Measurements from ENCODE around the gene TBC1D7. TPM values are rescaled to one million over a fixed set of nuclear protein-coding genes. Genes with fewer than 3 reads are reported as not detected.

The TBC1D7 gene
- total RNA-seq, 1 experiment from 2014 or later = 18.5 TPM

DNA sequence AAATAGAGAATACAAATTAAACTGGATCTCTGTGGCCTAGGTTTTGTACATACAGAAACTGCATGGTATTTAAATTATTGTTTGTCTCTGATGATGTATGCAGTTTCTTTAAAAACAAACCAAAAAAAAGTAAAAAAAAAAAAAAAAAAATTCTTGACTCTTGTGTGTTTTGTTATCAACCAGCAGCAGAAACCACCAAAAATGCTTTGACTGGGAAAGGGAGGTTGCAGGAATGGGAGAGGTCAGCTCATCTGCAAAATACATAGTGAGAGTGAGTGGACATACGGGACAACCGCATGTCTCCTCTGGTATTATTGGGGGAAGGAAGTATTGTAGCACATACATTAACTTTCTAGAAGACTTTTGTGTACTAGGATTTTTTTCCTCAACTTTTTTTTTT is 38.0 kb downstream of the TBC1D7 start:
- ChIA-PET POLR2A (ENCODE audit: unreplicated experiment) (no interaction called here), CTCF (no interaction called here)
- Histone ChIP-seq H2AFZ (ENCODE audit: low read length) (no peak overlapping the region), H3K9me2 (replicated peaks; ENCODE audit: low read length) (no peaks in the 10 kb centered on the region), H3F3A (ENCODE audit: low read length, unreplicated experiment) (no peaks in the 10 kb centered on the region), H3K27me3 (ENCODE audit: low read length) (no peaks in the 10 kb centered on the region), H3K9me3 (ENCODE audit: low read length) (no peaks in the 10 kb centered on the region), H4K20me1 (ENCODE audit: low read length) (no peaks in the 10 kb centered on the region), H3K36me3 (ENCODE audit: low read depth, low read length) (peaks cover 11% of the 10 kb centered on the region; the same call in 1 of the 2 replicates), H3K4me2 (ENCODE audit: low read length) (no peak overlapping the region), H3K4me3 (ENCODE audit: low read length) (no peak overlapping the region), H3K79me2 (ENCODE audit: low read length) (no peaks in the 10 kb centered on the region), H3K4me1 (ENCODE audit: insufficient read depth, low read length) (no peaks in the 10 kb centered on the region), H3K9ac (ENCODE audit: low read length) (no peak overlapping the region), H3K27ac (ENCODE audit: low read length) (no peak overlapping the region)
- ATAC-seq (no peak), DNase-seq (no peak)
- intact Hi-C loops (cut with micrococcal nuclease) = no loop called here
- BruUV-seq (replicated peaks) = no TSS peak
- TF ChIP-seq, protein P1, sequence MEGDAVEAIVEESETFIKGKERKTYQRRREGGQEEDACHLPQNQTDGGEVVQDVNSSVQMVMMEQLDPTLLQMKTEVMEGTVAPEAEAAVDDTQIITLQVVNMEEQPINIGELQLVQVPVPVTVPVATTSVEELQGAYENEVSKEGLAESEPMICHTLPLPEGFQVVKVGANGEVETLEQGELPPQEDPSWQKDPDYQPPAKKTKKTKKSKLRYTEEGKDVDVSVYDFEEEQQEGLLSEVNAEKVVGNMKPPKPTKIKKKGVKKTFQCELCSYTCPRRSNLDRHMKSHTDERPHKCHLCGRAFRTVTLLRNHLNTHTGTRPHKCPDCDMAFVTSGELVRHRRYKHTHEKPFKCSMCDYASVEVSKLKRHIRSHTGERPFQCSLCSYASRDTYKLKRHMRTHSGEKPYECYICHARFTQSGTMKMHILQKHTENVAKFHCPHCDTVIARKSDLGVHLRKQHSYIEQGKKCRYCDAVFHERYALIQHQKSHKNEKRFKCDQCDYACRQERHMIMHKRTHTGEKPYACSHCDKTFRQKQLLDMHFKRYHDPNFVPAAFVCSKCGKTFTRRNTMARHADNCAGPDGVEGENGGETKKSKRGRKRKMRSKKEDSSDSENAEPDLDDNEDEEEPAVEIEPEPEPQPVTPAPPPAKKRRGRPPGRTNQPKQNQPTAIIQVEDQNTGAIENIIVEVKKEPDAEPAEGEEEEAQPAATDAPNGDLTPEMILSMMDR (conservative IDR thresholded peaks at IDR 0.05; ENCODE audit: low read depth, low read length) = no peak
- TF ChIP-seq EZH2phosphoT487 (IDR thresholded peaks at IDR 0.05; ENCODE audit: borderline replicate concordance, low read length) (no peak), EZH2 (IDR thresholded peaks at IDR 0.05; ENCODE audit: low read length, unreplicated experiment) (no peak)

DNA sequence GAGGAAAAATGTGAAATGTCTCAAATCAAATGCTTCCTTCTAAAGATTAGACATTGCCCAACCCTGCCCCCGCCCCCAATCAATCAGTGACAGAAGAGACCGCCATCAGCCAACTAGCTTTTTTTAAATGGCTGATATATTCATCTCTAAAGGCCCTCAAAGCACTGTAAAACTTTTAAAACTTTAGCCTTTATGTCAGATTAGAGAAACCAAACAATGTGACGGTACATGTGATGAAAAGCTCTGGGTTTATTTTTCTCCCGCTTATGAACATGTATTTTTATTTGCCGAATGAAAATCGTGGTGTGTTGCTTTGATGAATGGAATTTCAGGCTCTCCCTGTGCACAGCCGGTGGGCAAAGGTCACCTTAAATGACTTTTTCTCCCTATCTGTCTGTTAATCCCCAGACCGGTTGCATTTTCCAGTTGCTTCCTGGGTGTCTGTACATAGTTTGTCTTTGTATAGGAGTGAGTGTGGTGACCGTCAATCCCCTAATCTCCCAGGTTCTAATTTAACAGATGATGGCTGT is 38.5 kb downstream of the TBC1D7 start:
- ATAC-seq (no peak), DNase-seq (no peak)
- H3K4me3 ChIP-seq (ENCODE audit: low read length) = no peak overlapping the region
- H3K27me3 ChIP-seq (ENCODE audit: low read length) = no peaks in the 10 kb centered on the region
- intact Hi-C loops (cut with micrococcal nuclease) = no loop called here
- ChIA-PET POLR2A (ENCODE audit: unreplicated experiment) (no interaction called here), CTCF (no interaction called here)
- no peak overlapping the region for H2AFZ ChIP-seq (ENCODE audit: low read length)
- H3K36me3 ChIP-seq (ENCODE audit: low read depth, low read length) = peaks cover 9% of the 10 kb centered on the region; the same call in 1 of the 2 replicates
- no peak overlapping the region for H3K27ac ChIP-seq (ENCODE audit: low read length)
- no peaks in the 10 kb centered on the region for H3K9me3 ChIP-seq (ENCODE audit: low read length)
- H3F3A ChIP-seq (ENCODE audit: low read length, unreplicated experiment) = no peaks in the 10 kb centered on the region
- no peak overlapping the region for H3K9ac ChIP-seq (ENCODE audit: low read length)
- no TSS peak for BruUV-seq (replicated peaks)
- no peaks in the 10 kb centered on the region for H3K9me2 ChIP-seq (replicated peaks; ENCODE audit: low read length)
- H3K4me2 ChIP-seq (ENCODE audit: low read length) = no peak overlapping the region
- no peaks in the 10 kb centered on the region for H4K20me1 ChIP-seq (ENCODE audit: low read length)
- TF ChIP-seq EZH2phosphoT487 (IDR thresholded peaks at IDR 0.05; ENCODE audit: borderline replicate concordance, low read length) (no peak), EZH2 (IDR thresholded peaks at IDR 0.05; ENCODE audit: low read length, unreplicated experiment) (no peak)
- TF ChIP-seq, protein P1 (conservative IDR thresholded peaks at IDR 0.05; ENCODE audit: low read depth, low read length) = no peak
- H3K4me1 ChIP-seq (ENCODE audit: insufficient read depth, low read length) = no peaks in the 10 kb centered on the region
- no peaks in the 10 kb centered on the region for H3K79me2 ChIP-seq (ENCODE audit: low read length)

DNA sequence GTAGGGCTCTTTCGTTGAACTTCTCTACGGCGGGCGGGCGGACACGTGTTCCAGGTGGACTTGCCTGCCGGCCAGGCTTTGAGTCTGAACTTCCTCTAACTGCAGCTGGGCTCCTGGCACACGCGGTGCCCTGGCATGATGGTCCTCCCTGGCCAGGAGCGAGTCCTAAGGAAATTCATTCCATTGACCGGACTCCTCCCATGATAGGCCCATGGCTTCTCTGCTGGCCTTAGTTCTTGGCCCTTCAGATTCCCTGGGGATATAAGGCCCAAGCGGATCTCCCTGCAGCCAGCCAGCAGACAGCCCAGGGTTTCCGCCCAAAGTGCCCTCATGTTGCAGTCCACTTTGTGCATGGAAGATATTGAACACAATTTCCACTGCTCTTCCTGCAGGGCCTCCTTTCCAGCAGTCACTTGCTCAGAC is 39.4 kb downstream of the TBC1D7 start:
- CTCF ChIA-PET = no interaction called here
- intact Hi-C loops (cut with micrococcal nuclease) = no loop called here
- no TSS peak for BruUV-seq (replicated peaks)
- no peak overlapping the region for H2AFZ ChIP-seq (ENCODE audit: low read length)
- no peaks in the 10 kb centered on the region for H4K20me1 ChIP-seq (ENCODE audit: low read length)
- DNase-seq (no peak), ATAC-seq (no peak)
- no peaks in the 10 kb centered on the region for H3K27me3 ChIP-seq (ENCODE audit: low read length)
- H3K4me3 ChIP-seq (ENCODE audit: low read length) = no peak overlapping the region
- POLR2A ChIA-PET (ENCODE audit: unreplicated experiment) = no interaction called here
- no peak overlapping the region for H3K27ac ChIP-seq (ENCODE audit: low read length)
- no peak overlapping the region for H3K9ac ChIP-seq (ENCODE audit: low read length)
- no peaks in the 10 kb centered on the region for H3K4me1 ChIP-seq (ENCODE audit: insufficient read depth, low read length)
- H3K4me2 ChIP-seq (ENCODE audit: low read length) = no peak overlapping the region
- TF ChIP-seq EZH2phosphoT487 (IDR thresholded peaks at IDR 0.05; ENCODE audit: borderline replicate concordance, low read length) (no peak), EZH2 (IDR thresholded peaks at IDR 0.05; ENCODE audit: low read length, unreplicated experiment) (no peak)
- TF ChIP-seq, protein P1 (conservative IDR thresholded peaks at IDR 0.05; ENCODE audit: low read depth, low read length) = no peak
- H3K36me3 ChIP-seq (ENCODE audit: low read depth, low read length) = 0 out of 2 replicates have a peak, but pooled peaks cover 3% of the 10 kb centered on the region
- no peaks in the 10 kb centered on the region for H3F3A ChIP-seq (ENCODE audit: low read length, unreplicated experiment)
- no peaks in the 10 kb centered on the region for H3K9me2 ChIP-seq (replicated peaks; ENCODE audit: low read length)
- H3K9me3 ChIP-seq (ENCODE audit: low read length) = no peaks in the 10 kb centered on the region
- H3K79me2 ChIP-seq (ENCODE audit: low read length) = no peaks in the 10 kb centered on the region

Data from PC-3 (cell line).